NCI-H748 (cell line): Measurements from ENCODE around the gene PCED1A.

Experiments used
- DNase-seq: peaks from one replicate; lab custom pipeline; 2025; ENCODE audit not compliant: unreplicated experiment; lab: John Stamatoyannopoulos, UW

The PCED1A gene

DNA sequence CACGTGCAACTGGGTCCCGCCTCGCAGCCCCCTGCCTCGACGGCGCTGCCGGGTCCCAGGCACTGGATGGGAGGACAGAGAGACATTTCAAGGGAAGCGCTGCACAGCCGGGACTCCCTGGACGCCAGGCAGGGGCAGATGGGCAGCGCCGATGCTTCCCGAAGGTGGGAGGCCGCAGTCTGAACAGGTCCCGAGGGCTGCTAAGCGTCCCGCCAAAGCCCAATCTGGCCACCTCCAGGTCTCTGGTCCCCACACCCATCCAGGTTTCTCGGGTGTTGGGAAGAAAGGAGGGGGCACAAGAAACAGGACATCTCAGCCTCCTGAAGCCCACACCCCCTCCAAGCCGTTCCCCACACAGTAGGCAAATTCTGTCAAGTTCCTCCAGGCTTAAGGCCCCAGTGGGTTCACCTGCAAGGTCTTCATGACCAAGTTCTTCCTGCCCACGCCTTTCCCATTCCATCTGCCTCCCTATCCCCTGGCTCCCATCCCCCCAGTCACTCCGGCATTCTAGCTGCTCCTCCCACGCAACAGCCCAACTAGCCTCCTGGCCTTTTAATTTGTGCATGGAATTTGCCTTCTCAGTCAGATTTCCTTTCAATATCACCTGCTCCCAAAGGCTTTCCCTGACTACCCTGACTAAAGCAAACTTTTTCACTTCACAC, 34.6 kb downstream of the PCED1A start:
- no peak for DNase-seq

DNA sequence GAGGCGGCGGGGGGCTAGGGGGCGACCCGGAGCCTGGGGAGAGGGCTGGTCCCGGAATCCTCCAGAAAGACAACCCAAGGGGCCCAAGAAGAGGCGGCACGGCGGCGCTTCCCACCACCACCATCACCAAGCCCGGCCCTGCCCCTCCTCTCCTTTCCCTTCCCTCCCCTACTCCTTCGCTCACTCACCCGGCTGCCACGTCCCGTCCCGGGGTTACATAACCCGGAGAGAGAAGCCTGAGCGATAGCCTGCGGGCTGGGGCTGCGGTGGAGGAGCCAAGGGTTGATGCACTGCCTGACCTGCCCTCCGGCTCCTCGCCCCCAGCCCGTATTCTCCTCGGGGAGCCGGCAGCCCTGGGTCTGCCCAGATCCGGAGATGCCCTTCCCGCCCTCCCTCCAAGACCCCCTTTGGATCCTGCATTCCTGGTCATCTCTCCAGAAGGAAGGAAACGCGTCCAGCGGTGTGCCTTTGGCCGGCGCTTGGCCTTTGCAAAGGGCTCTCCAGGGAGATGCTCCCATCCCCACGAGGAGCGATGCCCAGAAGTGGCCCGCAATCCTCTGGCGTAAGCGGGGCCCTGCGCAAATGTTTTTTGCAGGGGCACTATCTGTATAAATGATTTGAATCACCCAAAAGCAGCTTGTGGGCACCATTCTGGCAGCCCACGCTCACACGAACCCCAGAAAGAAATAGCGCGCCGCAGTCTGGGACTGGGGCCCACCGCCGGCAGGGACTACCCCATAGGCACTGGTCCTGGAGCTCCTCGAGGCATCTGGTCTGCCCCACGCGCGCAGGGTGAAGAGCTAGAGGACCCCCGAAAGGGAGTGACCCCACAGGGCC, 35.4 kb downstream of the PCED1A start:
- no peak for DNase-seq

DNA sequence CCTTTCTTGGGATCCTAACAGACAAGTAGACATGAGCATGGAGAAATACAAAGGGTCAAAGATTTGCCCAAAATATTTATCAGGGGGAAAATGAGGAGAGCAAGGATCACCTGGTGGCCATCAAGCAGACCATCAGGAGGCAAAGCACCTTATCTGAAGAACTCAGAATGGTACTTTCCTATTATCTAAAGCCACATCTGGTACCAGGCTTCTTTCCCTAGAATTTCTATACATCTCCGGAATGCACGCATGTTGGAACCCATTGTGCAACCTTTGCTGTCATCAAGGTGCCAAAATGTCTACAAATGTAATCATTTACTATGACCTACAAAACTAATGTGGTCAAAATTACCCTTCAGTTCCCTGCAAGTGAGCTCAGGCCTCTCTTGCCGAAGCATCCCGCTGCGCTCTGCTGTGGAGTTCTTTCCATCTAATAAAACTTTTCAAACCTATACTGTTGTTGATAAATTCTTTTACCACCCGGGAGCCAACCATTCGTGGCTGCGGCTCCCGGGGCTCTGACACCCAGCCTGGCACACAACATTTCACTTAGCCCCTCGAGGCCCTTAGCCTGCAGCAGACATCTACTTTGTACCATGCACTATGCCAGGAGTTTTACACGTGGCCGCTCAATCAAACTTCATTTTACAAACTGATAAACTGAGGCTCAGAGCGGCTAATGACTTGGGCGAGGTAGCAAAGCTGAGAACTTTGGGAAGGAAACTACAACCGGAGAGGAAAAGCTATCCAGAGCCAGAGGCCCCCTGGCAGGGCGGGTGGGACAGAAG, 36.2 kb downstream of the PCED1A start:
- DNase-seq: no peak

DNA sequence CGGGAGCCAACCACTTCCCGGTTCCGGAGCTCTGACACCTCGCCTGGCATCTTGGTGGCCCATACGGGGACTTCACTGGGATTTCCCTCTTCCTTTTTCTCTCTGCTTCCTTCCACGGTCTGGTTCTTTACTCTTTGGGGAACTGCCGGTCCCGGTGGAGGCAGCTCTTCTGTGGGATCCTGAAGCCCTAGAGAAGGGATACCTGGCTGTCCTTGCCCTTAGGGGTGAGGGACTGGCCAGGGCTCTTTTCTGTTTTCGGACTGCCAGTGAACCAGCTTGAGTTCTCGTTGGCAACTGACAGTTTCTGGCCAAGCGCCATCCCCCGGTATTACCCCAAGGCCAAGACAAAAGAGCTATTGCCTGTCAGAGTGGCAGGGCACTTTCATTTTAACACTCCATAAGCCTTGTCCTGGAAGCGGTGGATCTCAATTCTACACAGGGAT, 39.1 kb downstream of the PCED1A start:
- no peak for DNase-seq

DNA sequence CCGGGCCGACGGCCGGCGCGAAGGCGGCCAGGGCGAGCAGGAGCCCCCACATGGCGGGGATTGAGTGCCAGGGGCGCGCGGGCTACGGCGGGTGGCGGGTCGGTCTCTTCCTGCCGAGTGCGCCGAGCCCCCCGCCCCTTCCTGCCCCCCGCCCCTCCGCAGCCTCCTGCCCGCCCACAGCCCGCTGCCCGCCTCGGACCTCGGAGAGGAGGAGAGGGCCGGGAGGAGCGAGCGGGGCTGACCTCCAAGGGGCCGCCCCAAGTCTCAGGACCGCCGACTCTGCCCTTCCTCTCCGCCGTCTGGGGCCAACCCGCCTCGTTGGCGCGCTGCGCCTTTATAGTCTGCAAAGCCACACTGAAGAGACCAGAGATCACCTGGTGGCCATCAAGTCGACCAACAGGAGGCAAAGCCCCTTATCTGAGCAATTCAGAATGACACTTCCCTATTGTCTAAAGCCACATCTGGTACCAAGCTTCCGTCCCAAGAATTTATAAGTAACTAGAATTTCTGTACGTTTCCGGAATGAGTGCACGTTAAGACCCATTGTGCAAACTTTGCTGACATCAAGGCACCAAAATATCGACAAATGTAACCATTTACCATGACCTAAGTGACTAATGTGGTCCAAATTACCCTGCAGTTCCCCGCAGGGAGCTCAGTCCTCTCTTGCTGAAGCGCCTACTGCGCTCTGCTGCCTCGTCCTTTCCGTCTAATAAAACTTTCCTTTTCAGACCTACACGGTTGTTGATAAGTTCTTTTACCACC, 39.8 kb downstream of the PCED1A start, which contains the start of gene CPXM1:
CPXM1 (minus strand) TSS at position 107 of the 765 bp plus-strand sequence; CDS start at position 52, 55 bp downstream.
- DNase-seq: peak; percentile 83

DNA sequence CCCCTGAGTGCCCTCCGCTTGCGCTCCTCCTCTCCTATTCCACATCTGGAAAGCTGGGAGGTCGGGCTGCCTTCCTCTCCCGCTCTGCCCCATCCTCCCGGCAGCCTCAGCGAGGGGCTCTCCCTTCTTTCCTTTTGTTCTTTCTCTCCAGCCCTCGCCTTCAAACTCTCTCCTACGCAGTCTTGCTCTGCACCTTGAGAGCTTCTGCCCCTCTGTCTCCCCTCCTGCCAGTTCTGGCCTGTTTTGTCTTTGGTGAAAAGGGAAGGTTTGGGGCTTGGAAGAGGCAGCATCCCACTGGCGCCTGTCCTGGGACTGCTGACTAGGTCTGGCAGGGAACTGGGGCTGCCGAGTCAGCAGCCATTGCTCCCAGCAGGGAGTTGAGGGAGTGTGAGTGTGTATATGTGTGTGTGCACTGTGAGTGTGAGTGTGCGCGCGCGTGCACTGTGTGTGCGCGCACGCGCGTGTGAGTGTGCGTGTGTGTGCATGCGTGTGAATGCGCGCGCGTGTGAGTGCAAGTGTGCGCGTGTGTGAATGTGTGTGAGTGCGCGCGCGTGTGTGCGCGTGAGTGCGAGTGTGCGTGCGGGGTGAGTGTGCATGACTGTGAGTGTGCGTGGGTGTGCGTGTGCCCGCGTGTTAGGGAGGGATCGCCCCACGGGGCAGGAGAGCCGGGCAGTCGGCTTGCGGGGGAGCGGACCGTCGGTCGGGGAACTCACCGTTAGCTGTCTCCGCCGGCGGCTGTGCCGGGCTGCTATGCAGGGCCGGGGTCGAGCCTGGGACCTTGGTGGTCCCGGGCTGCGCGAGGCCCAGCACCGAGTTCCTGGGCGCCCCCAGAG, 40.6 kb downstream of the PCED1A start:
- DNase-seq: peak; percentile 61

DNA sequence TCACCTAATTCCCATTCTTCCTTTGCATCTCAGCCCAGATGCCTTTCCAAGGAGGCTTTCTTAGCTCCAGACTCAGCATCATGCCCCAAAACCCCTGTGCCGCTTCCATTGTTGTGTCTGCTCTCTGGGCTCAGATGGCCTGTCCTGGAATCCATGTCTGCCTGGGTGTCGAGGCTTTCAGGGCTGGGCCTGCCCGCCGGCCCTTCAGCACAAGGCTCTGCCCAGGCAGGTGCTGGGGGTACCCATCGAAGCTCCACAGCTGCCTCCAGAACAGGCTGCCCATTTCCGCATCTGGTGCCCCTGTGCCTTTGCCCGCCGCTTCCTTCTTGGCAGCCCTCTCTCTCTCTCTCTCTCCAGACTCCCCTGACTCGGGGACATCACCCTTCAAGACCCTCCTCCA, 41.2 kb downstream of the PCED1A start:
- DNase-seq: no peak

DNA sequence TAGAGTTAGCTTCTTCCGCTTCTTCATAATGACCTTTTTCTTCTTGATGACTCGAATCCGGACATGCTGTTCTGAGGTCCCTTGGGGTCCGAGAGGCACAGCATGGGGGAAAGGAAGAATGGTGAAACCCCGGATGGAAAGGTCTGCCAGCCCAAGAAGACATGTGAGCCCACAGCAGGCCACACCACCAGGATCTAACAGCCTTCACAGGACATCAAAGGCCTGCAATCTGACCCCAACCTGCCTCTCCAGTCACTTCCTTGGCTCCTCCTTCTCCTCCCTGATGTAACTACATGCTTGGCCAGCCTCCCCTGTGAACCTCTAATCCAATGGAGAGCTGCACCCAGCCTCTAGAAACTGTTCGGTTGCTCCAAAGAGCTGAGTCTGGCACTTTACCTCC, 41.6 kb downstream of the PCED1A start:
- DNase-seq: no peak

DNA sequence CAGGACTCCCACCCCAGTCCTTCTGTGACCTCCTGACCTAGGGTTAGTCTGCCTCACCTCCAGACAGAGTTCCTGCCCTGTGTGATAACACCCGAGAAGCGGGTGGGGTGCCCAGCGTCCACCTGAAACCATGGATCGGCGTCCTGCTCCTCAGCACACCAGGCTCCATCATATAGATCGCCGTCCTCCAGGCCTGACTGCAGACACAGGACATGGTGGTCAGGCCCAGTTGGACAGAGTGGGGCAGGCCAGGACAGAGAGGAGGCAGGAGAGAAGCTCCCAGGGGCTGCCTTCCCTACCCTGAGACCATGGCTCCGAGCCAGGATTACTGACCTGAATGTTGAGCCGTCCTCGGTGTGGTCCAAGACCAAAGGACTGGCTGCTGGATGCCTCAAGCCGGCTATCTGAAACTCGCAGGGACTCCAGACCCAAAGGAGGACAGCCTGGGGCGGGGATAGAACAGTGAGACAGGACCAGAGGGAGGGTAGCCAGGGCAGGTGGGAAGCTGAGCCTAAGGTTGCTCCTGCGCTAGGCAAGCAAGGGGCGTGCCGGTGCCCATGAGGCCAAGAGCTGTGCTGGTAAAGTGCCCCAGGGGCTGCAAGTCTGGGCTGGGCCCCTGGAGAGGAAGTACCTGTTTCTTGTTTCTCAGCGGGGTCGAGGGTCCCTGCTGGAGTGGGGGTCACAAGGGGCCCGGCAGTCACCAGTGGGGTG, 42.2 kb downstream of the PCED1A start:
- DNase-seq: no peak

DNA sequence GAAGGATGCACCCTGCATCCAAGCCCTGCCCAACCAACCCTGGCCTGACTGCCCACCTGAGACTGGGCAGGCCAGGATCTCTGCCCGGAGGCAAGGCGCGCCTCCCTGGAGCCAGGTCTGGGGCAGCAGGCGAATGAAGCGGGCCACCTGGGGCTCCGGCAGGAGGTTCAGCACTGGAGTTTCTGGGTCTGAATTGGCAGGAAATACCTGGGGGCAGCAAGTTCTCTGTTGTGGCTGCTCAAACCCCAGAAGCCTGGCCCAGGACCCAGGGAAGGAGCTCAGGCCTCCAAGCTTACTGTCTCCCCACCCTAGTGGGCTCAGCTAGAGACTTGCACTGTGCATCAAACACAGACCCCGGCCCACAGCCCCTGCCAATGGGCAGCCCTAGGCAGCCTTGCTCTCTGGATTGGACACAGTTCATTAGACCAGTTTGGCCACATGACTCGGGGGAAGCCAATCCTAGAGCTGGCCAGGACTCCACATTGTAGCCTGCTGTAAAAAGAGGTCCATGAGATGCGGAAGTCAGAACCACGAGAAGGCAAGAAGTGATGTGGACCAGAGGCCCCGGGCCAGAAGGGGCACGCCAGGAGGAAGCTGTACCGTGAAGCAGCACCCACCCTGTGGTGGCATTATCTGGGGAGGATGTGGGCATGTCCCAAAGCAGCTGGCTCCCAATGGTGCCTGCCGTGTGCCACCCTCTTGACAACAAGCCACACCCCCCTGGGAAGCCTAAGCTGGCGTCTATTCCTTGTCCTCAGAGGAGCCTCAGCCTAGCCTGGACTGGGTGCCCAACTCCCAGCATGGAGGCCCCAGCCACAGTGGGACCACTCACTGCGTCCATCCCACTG, 43.1 kb downstream of the PCED1A start:
- no peak for DNase-seq

DNA sequence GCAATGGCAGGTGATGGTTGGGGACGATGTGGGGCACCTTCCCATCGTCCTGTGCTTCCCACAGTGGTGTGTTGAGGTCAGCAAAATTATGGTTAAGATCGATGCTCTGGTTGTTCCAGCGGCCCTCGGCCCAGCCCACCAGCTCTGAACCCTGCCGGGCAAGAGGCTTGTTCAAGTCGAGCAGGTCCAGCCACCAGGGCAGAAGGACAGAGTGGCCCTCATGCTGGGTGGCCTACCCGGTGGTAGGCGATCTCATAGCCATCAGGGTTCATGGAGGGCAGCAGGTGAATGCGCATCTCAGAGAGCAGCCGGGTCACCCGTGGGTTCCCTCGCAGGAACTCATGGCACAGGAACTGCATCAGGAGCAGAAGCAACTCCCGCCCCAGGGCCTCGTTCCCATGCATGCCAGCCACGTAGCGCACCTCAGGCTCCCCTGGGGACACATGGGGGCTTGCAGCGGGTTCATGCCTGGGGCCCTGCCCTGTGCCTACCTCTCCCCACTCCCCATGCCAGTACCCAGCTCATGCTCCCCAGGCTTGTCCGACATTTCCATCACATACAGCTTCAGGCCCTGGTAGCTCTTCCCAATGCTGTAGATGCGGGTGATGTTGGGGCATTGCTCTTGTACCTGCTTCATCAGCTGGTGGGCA, 44.3 kb downstream of the PCED1A start:
- DNase-seq: no peak

DNA sequence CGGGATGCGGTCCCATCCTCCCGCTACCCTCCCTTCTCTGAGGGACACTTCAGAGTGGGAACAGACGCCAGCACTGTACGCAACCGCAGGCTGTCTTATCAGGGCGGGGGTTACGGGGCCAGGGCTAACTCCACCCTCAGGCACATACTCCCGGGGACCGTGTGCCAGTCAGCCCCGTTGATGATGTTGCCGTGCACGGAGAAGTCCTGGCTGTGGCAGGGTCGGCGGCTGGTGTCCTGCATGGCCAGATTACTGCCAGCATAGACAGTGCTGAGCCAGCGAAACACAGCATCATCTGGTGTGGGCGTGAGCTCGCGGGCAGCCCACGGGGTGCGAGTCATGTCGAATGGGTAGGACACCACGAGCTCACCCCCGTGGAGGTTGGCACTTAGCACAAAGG, 45.0 kb downstream of the PCED1A start:
- no peak for DNase-seq

DNA sequence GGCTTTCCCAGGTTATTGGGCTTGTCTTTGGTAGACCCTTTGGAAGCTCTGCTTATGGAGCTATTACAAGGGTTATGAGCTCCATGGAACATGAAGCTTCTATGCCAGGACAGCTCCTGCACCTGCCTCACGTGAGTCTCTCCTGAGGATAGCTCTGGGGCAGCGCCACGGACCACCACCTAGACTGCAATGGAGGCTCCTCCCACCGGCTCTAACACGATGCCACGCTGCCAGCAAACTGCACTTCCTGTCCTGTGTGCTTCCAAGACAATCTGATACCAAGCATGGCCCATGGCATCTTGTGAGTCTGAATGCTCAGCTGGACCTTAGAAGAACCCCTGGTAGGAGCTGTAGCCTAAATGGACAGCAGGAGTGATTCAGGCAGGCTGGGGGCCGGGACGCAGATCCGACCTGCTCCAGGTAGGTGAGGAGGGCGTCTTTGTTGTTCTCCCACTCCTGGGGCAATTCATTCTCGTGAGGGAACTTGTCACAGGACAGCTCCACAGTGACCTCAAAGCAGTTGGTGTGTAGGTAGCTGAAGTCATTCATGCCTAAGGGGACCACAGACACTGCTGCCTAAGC, 45.5 kb downstream of the PCED1A start:
- peak; percentile 43 for DNase-seq

DNA sequence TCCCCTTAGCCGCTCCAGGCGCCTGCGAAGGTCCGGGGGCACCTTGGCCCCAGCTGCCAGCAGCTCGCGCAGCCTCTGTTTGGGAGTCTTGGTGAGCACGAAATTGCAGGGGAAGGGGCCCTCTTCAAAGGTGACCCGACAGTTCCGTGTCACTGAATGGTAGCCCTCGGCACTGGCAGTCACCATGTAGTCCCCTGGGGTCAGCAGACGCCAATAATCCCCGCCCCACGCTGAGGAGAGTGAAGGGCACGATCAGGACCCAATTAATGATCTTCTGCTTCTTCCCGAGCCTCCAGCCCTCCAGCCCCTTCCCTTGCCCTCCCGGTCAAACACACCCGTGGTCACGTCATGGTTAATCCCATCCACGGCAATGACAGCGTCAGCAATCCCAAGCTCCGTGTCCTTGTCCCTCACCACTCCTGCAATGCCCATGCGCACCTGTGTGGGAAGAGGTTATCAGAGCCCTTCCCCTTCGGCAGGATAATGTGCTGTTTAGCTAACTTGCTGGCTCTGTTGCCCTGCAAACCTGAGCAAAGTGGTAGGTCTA, 46.2 kb downstream of the PCED1A start:
- DNase-seq: no peak

DNA sequence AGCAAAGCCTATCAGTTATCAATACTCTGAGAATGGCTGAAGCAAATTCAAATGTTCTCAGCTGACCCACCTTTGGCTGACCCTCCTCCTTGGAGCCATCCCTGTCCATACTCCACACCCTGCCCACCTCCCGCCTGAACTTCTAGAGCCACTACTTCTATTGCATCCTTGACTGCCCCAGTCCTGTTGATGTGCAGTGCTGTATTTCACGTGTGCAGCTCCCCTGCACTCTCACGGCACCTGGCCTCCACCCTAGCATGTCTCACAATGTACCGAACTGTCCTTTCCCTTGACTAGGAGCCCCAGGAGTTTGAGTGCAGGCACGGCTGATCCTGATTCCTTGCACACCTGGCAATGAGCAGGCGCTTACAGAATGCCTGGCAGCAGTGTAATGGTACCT, 47.0 kb downstream of the PCED1A start:
- DNase-seq: no peak
